ENCODE data around the gene MAML2.

Gene MAML2

DNA sequence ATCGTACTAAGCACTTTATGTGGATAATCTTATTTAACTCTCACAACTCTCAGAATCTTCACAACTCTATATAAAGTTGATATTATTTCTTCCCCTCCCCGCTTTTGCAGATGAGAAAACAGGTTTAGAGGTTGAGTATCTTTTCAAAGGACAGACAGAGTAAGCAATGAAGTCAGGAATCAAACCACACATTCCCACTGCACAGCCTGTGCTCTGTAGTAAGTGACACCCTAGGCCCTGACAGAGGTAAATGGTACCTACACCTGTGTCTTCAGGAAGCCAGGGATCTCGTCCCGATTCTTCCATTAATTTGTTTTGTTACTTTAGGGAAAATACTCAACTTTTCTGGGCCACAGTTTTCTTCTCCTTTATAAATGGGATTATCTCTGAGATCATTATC is 246.6 kb downstream of the MAML2 start:
- DNase-seq (ENCODE audit: insufficient read length, low spot score): no peak
- TF ChIP-seq, protein P1, sequence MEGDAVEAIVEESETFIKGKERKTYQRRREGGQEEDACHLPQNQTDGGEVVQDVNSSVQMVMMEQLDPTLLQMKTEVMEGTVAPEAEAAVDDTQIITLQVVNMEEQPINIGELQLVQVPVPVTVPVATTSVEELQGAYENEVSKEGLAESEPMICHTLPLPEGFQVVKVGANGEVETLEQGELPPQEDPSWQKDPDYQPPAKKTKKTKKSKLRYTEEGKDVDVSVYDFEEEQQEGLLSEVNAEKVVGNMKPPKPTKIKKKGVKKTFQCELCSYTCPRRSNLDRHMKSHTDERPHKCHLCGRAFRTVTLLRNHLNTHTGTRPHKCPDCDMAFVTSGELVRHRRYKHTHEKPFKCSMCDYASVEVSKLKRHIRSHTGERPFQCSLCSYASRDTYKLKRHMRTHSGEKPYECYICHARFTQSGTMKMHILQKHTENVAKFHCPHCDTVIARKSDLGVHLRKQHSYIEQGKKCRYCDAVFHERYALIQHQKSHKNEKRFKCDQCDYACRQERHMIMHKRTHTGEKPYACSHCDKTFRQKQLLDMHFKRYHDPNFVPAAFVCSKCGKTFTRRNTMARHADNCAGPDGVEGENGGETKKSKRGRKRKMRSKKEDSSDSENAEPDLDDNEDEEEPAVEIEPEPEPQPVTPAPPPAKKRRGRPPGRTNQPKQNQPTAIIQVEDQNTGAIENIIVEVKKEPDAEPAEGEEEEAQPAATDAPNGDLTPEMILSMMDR (IDR thresholded peaks at IDR 0.05; ENCODE audit: insufficient read depth, missing control alignments): no peak
- FAIRE-seq: no peak

DNA sequence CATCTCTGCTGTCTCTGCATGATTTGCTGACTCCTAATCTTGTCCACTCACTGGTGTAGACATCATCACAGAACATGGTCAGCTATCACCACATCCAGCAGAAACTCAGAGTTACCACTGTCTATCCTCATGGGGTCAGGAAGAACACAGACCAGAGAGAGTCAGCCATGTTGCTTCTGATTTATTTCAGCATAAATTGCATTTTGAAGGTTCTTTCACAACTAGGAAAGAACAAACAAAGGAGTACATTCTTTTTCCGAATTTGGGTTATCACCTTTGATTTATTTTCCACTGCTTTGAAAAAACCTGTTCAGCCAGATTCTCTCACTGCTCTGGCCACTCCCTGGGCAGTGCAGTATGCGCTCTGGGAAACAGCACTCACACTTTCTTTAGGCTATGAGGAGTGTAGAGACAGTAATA is 247.1 kb downstream of the MAML2 start:
- FAIRE-seq (no peak), DNase-seq (ENCODE audit: insufficient read length, low spot score) (no peak)
- TF ChIP-seq, protein P1 (IDR thresholded peaks at IDR 0.05; ENCODE audit: insufficient read depth, missing control alignments): no peak

DNA sequence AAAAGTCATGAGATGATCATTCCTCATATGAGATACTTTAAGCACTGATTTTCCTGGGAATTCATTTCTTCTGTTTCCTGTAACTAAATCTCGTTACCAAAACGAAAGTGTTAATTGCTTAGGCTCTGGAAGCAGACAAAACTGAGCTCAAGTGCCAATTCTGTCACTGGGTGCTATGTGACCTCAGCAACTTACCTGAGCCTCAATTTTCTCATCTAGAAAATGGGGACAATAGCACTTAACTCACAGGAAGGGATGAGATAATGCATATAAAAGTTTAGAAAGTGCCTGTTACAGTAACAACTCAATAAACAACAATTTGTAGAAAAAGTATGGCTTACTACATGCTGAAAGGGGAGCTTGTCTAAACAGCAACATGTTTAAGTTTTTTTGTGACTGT is 248.8 kb downstream of the MAML2 start:
- DNase-seq (ENCODE audit: insufficient read length, low spot score): no peak
- FAIRE-seq: no peak
- TF ChIP-seq, protein P1 (IDR thresholded peaks at IDR 0.05; ENCODE audit: insufficient read depth, missing control alignments): no peak

GRCh38 chr11:96092511-96092910 is 250.5 kb downstream of the MAML2 start:
- FAIRE-seq (no peak), DNase-seq (ENCODE audit: insufficient read length, low spot score) (no peak)
- TF ChIP-seq, protein P1 (IDR thresholded peaks at IDR 0.05; ENCODE audit: insufficient read depth, missing control alignments): no peak

GRCh38 chr11:96091476-96091875 is 251.5 kb downstream of the MAML2 start:
- DNase-seq (ENCODE audit: insufficient read length, low spot score) (no peak), FAIRE-seq (no peak)
- TF ChIP-seq, protein P1 (IDR thresholded peaks at IDR 0.05; ENCODE audit: insufficient read depth, missing control alignments): no peak

GRCh38 chr11:96090711-96091110 is 252.3 kb downstream of the MAML2 start:
- FAIRE-seq (no peak), DNase-seq (ENCODE audit: insufficient read length, low spot score) (no peak)
- TF ChIP-seq, protein P1 (IDR thresholded peaks at IDR 0.05; ENCODE audit: insufficient read depth, missing control alignments): no peak

DNA sequence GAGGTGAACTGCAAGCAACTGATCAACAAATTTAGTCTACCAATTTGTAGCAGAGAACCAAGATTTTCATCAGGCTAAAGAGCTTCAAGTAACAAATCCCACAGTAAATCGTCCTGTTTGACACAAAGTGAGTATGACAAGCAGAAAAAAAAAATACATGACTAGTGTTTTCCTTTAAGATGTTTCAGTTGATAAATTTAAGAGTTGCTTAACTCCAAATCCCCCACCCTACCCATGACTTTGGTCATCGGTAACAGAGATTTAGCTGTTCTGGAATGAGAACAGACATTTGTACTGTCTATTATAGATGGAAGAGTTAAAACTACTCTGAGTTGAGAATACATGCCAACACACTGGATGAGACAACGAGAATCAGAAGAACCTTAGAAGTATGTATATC is 254.1 kb downstream of the MAML2 start:
- no peak for DNase-seq (ENCODE audit: insufficient read length, low spot score)
- no peak for FAIRE-seq
- TF ChIP-seq, protein P1 (IDR thresholded peaks at IDR 0.05; ENCODE audit: insufficient read depth, missing control alignments): no peak
